Mesothelial cell of epicardium (in vitro differentiated cells): ENCODE measurements around the gene RNF169. TPM values are rescaled to one million over a fixed set of nuclear protein-coding genes. Genes with fewer than 3 reads are reported as not detected.

Experiments
- DNase-seq, 2 experiments: peaks; one replicate each; pipeline ENCODE4 v3.0.0; 2021; ENCODE audit warnings: low spot score in 2 of 2; ENCODE audit not compliant: unreplicated experiment in 2 of 2
- H3K27ac Mint-ChIP-seq: 2 replicates; pipeline ENCODE4 v1.8.0; 2021; ENCODE audit warnings: mixed read lengths
- H3K27me3 Mint-ChIP-seq: 2 replicates; pipeline ENCODE4 v1.8.0; 2021; ENCODE audit warnings: low read depth, mixed read lengths
- H3K36me3 Mint-ChIP-seq: 2 replicates; pipeline ENCODE4 v1.8.0; 2021; ENCODE audit warnings: mixed read lengths
- H3K4me1 Mint-ChIP-seq: 2 replicates; pipeline ENCODE4 v1.8.0; 2021; ENCODE audit warnings: mixed read lengths
- H3K4me3 Mint-ChIP-seq: 2 replicates; pipeline ENCODE4 v1.8.0; 2021; ENCODE audit warnings: mild to moderate bottlenecking, moderate library complexity, mixed read lengths
- H3K9me3 Mint-ChIP-seq: 2 replicates; pipeline ENCODE4 v1.8.0; 2021; ENCODE audit warnings: mixed read lengths
- CTCF ChIP-seq: fragments of 200-600 bp; sonication (generic); IDR thresholded peaks from one replicate; pipeline ENCODE4 v1.5.0; 2021; ENCODE audit warnings: antibody characterized with exemption; ENCODE audit not compliant: unreplicated experiment
- total RNA-seq: library from RNA; stranded (reverse); gene quantifications from 3 replicates; pipeline ENCODE4 v1.2.1, GENCODE V29; 2021

Gene RNF169
- total RNA-seq, 1 donor from 2014 or later: 24.2 TPM

- H3K4me3 Mint-ChIP-seq: no peak overlapping the region
- H3K36me3 Mint-ChIP-seq: no peaks in the 10 kb centered on the region
- DNase-seq: no peak
- H3K27me3 Mint-ChIP-seq: peaks cover 16% of the 10 kb centered on the region
- H3K27ac Mint-ChIP-seq: no peak overlapping the region
- H3K9me3 Mint-ChIP-seq: peaks cover 7% of the 10 kb centered on the region
- no peaks in the 10 kb centered on the region for H3K4me1 Mint-ChIP-seq
- TF ChIP-seq CTCF: no peak
Measured at GRCh38 chr11:74742070-74742469, 6.6 kb upstream of the RNF169 start.

GRCh38 chr11:74743640-74744039 lies 5.0 kb upstream of the RNF169 start:
- no peak overlapping the region for H3K4me3 Mint-ChIP-seq
- peaks cover 8% of the 10 kb centered on the region for H3K27me3 Mint-ChIP-seq
- no peak overlapping the region for H3K27ac Mint-ChIP-seq
- no peak for TF ChIP-seq CTCF
- DNase-seq: no peak
- H3K36me3 Mint-ChIP-seq: no peaks in the 10 kb centered on the region
- peaks cover 9% of the 10 kb centered on the region for H3K4me1 Mint-ChIP-seq
- peaks cover 7% of the 10 kb centered on the region for H3K9me3 Mint-ChIP-seq

GRCh38 chr11:74744277-74744676 lies 4.4 kb upstream of the RNF169 start:
- no peak for TF ChIP-seq CTCF
- H3K9me3 Mint-ChIP-seq: peaks cover 7% of the 10 kb centered on the region
- no peak overlapping the region for H3K27ac Mint-ChIP-seq
- H3K4me3 Mint-ChIP-seq: no peak overlapping the region
- DNase-seq: no peak
- peaks cover 9% of the 10 kb centered on the region for H3K4me1 Mint-ChIP-seq
- H3K36me3 Mint-ChIP-seq: no peaks in the 10 kb centered on the region
- peaks cover 3% of the 10 kb centered on the region for H3K27me3 Mint-ChIP-seq

GRCh38 chr11:74746868-74747267 lies 1.8 kb upstream of the RNF169 start:
- no peak overlapping the region for H3K4me3 Mint-ChIP-seq
- H3K36me3 Mint-ChIP-seq: no peaks in the 10 kb centered on the region
- H3K4me1 Mint-ChIP-seq: peaks cover 24% of the 10 kb centered on the region

GRCh38 chr11:74749127-74749964 lies 697 bp downstream of the RNF169 start:
- peaks cover 32% of the 10 kb centered on the region for H3K4me1 Mint-ChIP-seq
- peak overlapping the region; percentile 90 for H3K27ac Mint-ChIP-seq
- H3K4me3 Mint-ChIP-seq: peak overlapping the region; percentile 78
- H3K36me3 Mint-ChIP-seq: no peaks in the 10 kb centered on the region
- no peaks in the 10 kb centered on the region for H3K27me3 Mint-ChIP-seq
- TF ChIP-seq CTCF: no peak
- peak; percentile 42 to 61 for DNase-seq
- H3K9me3 Mint-ChIP-seq: no peaks in the 10 kb centered on the region

More at GRCh38 chr11:74746868-74747267, 1.8 kb upstream of the RNF169 start:
- DNase-seq: no peak
- Mint-ChIP-seq H3K27ac (no peak overlapping the region), H3K9me3 (no peaks in the 10 kb centered on the region), H3K27me3 (peaks cover 3% of the 10 kb centered on the region)
- no peak for TF ChIP-seq CTCF
